ENCODE results near the gene GJC1.
"Not testable (repeated sequence)": the region's sequence is repeated elsewhere in the genome, so short reads cannot be mapped to it uniquely, and the experiment has no call there.

The GJC1 gene

DNA sequence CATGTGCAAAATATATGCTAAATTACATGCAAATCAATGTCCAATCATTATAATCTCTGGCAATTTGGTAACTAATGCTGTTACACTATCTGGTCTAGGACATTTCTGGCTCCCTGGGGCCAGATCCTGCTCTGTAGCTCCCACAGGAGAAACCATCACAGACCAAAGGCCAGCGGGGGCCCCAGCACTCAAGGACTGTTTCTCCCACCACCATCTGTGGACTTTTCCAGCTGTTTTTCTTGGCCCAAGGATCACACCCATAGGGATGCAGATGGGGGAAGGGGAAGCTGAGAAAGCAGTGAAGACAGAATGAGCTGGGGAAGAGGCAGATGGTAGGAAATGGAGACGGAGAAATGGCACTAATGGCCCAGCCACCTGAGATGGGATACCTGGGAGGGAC is 17.5 kb upstream of the GJC1 start, which contains the start of gene HIGD1B:
TSS of gene HIGD1B (plus strand) at position 298 of the 400 bp plus-strand sequence. CDS start 270 bp downstream, outside the sequence.
- no peak for FAIRE-seq
- DNase-seq (ENCODE audit: extremely low spot score, insufficient read length, low read depth) = no peak

DNA sequence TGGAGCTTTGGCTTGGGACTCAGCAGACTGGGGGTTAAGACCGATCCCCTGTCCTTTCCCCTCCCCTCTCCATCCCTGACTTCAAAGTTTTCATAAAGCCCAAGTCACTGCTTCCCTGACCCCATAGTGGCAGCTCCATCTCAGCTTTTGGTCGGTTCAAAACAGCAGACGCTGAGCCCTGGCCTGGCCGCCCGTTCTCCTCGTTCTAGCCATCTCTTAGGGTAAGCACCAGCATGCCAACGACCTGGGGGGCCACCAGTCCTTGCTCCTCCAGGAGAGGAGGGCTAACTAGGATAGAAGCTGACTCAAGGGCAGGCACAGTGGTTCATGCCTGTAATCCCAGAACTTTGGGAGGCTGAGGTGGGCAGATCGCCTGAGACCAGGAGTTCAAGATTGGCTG is 16.1 kb upstream of the GJC1 start:
- DNase-seq (ENCODE audit: extremely low spot score, insufficient read length, low read depth) (no peak), FAIRE-seq (no peak)

DNA sequence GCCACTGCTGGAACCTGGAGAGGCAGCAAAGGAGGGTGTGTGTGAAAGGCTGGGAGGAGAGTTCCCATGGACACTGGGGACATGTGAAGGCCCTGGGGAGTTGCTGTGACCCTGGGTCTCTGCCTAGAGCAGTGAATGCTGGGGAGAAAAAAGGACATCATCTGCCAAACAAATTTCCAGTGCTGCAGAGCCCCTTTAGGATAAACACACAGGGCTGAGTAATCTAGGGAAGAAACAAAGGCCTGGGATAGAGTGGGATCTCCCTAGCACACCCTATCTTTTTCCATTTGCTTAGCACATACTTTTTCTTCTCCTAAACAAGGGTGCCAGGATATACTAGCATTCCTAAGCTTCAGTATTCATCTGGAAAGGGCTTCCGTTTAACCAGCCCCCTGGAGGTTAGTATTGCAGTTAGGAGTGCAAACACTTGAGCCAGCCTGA is 14.3 kb upstream of the GJC1 start:
- DNase-seq (ENCODE audit: extremely low spot score, insufficient read length, low read depth) (no peak), FAIRE-seq (no peak)

DNA sequence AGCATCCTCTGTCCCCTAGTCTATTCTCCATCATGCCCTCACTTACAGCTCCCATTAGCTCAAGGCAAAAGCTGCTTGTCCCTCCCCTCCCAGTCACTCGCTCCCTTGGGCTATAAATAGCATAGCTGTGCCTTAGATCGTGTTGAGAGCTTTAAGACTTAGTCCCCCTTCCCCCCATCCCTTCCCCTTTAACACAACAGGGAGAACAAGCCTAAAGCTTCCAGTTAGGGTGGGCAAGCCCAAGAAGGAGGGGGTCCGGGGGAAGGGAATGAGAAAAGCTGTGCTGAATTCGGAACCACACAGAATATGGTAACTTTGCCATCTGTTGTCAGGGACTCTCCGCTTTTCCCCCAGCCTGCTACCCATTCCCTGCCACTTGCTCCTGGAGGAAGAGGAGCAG is 12.7 kb upstream of the GJC1 start:
- DNase-seq (ENCODE audit: extremely low spot score, insufficient read length, low read depth) (no peak), FAIRE-seq (no peak)

DNA sequence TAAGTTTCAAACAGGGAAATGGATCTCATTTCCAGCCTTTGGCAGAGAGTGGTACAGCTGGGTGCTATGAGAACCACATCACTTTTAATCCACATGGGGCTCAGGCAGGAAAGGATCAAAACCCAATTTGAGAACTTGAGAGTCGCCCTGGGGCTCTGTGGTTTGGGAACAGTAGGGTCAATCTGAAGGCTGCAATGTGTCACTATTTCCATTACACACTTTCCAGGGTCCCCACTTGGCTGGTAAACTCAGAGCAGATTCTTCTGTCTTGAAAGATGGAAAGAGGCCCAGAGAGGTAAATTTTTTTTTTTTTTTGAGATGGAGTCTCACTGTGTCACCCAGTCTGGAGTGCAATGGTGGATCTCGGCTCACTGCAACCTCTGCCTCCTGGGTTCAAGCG is 10.8 kb upstream of the GJC1 start:
- no peak for FAIRE-seq

DNA sequence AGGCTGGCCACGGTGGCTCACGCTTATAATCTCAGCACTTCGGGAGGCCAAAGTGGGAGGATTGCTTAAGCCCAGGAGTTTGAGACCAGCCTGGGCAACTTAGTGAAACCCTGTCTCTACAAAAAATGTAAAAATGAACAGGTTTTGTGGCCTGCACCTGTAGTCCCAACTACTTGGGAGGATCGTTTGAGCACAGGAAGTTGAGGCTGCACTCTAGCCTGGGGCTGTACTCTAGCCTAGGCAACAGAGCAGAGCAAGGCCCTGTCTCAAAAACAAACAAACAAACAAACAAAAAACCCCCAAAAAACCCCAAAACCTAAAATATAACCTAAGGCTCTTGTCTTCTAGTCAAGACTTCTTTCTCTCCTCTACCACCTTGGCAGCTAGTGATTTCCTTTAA is 10.2 kb upstream of the GJC1 start:
- DNase-seq (ENCODE audit: extremely low spot score, insufficient read length, low read depth) = no peak
- FAIRE-seq = no peak

More for the DNA sequence above, 10.8 kb upstream of the GJC1 start:
- DNase-seq (ENCODE audit: extremely low spot score, insufficient read length, low read depth) = no peak

DNA sequence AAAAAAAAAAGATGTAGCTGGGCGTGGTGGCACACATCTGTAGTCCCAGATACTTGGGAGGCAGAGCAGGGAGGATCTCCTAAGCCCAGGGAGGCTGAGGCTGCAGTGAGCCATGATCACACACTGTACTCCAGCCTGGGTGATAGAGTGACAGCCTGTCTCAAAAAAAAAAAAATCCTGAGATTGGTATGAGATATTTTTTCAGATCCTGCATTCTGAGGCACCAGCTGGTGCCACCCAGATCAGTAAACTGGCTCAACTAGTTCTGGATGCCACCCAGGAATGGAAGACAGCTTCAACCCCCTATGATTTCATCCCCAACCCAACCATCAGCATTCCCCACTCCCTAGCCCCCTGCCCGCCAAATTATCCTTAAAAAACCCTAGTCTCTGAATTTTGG is 7.1 kb upstream of the GJC1 start:
- no peak for DNase-seq (ENCODE audit: extremely low spot score, insufficient read length, low read depth)
- FAIRE-seq = no peak

DNA sequence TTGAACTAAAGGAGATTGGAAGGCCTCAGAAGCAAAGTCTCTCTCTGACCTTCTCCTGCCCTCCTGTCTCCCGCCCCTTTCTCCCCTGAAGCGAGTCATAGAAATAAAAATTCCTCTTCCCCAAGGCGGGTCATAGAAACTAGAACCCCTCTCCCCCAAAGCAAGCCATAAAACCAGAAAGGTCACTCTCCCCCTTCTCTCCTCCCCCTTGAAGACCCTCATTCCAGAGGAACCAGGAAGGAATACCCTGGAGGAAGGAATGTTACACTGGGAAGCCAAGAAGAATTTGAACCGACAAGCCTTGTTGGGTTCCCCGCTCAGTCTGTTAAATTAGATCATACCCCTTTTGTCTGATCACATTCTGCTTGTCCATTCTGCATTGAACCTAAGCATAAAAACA is 2.7 kb upstream of the GJC1 start:
- DNase-seq (ENCODE audit: extremely low spot score, insufficient read length, low read depth) (no peak), FAIRE-seq (no peak)

DNA sequence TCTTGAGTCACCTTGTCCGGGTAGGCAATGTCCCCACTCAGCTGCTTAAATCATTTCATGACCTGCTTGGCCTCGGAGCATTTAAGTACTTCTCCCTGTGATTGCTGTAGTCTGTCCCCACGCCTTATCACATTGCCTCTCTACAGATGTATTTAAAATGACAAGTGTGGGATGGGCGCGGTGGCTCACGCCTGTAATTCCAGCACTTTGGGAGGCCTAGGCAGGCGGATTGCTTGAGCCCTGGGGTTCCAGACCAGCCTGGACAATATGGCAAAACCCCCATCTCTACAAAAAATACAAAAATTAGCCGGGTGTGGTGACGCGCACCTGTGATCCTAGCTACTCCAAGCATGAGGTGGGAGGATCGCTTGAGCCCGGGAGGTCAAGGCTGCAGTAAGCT is 1.3 kb upstream of the GJC1 start:
- FAIRE-seq (no peak), DNase-seq (ENCODE audit: extremely low spot score, insufficient read length, low read depth) (no peak)

DNA sequence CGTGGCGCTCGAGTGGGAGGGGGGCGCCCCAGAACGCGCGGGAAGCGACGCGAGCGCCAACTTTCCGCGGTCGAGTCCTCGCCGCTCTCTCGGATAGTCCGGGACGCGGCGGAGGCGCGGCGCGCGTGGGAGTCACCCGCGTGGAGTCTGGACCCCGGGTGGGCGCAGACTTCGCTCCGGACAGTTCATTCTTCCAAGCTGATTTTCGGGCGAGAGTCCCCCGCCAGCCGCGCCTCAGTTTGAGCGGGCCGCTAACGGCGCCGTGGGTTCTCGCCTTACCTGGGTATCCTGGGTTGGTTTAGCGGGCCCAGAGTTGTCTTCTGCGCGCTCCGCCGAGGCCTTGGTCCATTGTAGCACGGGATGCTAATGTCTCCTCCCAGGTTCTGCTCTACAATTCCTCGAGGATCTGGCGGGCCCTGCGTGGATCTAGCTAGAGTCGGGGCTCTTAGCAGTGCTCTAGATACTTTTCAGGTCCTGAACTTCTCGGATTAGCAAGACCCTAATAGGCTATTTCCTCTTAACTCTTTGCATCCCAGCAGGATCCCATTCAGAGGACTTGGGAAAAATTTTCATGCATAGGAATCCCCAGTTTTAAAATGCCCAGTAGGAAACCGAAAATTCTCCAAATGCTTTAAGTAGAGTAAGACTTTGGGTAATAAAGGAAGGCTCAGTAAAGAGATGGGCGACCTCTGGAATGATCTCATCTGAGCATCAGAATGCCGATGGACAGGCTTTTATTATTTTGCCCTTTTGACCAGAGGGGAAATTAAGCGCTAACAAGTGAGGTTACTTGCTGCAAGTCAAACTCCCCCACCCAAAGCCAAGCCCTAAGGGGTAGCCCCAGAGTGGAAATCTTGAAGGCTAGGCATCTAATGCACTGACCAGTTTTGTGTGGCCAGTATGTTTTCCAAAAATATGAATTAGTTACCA is 537 bp upstream of the GJC1 start:
- FAIRE-seq = no peak
- no peak for DNase-seq (ENCODE audit: extremely low spot score, insufficient read length, low read depth)

DNA sequence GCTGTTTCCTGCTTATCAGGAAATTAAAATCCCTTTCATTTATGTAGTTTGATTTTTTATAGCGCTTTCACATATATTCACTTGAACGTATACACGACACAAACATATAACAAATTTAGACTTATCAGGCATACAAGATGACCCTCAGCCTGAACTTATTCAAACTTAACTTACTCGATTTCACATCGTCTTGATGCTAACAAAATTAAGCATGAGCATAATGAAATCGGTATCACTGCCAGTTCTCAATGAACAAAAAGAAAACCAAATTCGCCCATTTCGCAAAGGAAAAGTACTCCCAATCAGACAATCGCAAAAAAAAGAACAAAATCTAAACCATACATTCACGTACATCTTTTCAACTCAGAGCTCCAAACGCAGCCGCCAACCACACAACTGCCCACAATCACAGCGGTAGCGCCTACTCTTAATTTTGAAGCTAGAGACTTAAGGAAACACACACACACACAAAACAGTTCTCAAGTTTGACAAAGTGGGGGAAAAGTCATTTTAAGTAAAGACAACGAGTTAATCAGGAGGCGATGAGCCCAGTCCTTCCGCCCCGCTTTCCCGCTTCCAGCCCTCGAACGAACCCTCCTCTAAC is 1.1 kb downstream of the GJC1 start:
- peak; percentile 18 for FAIRE-seq

DNA sequence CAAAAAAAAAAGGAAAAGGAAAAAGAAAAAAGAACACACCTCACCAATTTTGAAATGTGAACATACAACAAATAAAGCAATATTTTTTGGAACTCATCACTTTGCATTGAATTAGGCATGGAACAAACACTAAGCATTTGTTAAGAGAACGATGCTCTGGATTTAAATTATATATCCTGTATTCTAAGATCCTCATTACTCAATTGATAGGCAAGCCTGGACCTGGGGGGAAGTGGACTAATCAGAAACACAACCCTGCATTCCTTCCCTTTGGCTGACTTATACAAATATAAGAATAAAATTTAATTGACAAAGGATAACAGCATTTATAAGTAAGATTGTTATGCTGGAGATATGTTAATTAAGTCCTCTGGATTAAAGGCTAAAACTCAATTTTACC is 2.2 kb downstream of the GJC1 start:
- DNase-seq (ENCODE audit: extremely low spot score, insufficient read length, low read depth) = no peak
- no peak for FAIRE-seq

More for the DNA sequence above, 1.1 kb downstream of the GJC1 start:
- no peak for DNase-seq (ENCODE audit: extremely low spot score, insufficient read length, low read depth)

DNA sequence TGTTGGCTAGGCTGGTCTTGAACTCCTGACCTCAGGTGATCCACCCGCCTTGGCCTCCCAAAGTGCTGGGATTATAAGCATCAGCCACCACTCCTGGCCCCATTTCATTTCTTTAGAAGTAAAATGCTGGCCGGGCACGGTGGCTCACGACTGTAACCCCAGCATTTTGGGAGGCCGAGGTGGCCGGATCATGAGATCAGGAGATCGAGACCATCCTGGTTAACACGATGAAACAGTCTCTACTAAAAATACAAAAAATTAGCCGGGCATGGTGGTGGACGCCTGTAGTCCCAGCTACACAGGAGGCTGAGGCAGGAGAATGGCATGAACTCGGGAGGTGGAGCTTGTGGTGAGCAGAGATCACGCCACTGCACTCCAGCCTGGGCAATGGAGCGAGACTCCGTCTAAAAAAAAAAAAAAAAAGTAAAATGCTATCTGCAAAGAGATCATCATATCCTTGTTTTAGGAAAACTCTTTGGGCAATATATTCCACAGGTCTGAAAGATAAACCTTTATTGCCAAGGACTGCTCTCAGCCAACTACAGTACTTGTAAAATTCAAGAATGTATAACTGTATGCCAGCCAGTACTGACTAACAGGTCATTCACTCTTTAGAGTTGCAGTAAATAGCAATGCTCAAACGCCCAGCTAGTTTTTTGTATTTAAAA is 3.8 kb downstream of the GJC1 start:
- FAIRE-seq (no peak), DNase-seq (ENCODE audit: extremely low spot score, insufficient read length, low read depth) (no peak)

DNA sequence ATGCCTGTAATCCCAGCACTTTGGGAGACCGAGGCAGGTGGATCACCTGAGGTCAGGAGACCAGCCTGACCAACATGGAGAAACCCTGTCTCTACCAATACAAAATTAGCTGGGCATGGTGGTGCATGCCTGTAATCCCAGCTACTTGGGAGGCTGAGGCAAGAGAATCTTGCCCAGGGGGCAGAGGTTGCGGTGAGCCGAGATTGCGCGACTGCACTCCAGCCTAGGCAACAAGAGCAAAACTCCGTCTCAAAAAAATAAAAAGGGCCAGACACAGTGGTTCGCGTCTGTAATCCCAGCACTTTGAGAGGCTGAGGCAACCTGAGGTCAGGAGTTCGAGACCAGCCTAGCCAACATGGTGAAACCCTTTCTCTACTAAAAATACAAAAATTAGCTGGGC is 4.9 kb downstream of the GJC1 start:
- DNase-seq (ENCODE audit: extremely low spot score, insufficient read length, low read depth); FAIRE-seq: not testable (repeated sequence)

DNA sequence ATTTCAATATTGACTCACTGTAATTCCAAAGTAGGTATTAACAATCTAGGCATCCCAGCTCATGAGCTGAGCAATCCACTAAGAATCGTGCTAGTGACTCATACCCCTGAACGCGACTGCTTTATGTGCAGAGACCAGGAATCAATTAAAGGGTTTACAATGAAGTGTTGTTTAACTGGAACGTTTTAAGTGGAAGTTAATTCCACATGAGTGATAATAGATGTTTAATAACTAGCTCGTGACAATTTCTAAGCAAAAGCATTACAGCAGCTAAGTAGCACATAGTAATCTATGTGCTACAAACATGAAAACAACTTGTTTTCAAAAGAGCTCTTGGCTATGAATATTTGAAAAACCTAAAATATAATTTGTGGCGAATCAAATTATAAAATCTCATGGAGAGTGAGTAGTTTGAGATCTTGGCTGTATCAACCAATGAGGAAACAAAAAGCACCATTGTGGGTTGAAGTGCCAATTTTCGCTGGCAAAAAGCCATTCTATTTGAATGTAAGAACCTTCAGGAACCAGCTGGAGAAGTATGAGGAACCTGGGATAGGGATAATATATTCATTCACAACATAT is 9.4 kb downstream of the GJC1 start:
- FAIRE-seq (no peak), DNase-seq (ENCODE audit: extremely low spot score, insufficient read length, low read depth) (no peak)

DNA sequence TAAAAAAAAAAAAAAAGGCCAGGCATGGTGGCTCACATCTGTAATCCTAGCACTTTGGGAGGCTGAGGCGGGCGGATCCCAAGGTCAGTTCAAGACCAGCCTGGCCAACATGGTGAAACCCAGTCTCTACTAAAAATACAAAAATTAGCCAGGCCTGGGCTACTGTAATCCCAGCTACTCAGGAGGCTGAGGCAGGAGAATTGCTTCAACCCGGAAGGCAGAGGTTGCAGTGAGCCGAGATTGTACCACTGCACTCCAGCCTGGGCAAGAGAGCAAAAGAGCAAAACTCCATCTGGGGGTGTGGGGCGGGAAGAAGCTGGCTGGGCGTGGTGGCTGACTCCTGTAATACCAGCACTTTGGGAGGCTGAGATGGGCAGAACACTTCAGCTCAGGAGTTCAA is 11.6 kb downstream of the GJC1 start:
- not testable (repeated sequence) for DNase-seq (ENCODE audit: extremely low spot score, insufficient read length, low read depth); FAIRE-seq

DNA sequence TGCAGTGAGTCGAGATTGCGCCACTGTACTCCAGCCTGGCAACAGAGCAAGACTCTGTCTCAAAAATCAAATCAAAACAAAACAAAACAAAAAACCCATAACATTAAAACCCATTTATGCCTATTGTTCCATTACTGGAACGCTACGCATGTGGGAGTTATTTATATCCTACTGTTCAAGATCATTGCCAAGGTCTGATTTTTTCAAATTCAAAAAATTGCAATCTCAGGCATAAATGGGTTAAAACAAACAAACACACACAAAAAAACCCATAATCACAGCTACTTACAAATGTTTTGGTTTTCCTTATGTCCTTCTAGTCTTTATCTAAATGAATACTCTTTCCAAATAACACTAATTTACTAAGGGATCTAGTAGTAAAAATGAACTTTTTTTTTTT is 17.8 kb downstream of the GJC1 start:
- FAIRE-seq (no peak), DNase-seq (ENCODE audit: extremely low spot score, insufficient read length, low read depth) (no peak)

DNA sequence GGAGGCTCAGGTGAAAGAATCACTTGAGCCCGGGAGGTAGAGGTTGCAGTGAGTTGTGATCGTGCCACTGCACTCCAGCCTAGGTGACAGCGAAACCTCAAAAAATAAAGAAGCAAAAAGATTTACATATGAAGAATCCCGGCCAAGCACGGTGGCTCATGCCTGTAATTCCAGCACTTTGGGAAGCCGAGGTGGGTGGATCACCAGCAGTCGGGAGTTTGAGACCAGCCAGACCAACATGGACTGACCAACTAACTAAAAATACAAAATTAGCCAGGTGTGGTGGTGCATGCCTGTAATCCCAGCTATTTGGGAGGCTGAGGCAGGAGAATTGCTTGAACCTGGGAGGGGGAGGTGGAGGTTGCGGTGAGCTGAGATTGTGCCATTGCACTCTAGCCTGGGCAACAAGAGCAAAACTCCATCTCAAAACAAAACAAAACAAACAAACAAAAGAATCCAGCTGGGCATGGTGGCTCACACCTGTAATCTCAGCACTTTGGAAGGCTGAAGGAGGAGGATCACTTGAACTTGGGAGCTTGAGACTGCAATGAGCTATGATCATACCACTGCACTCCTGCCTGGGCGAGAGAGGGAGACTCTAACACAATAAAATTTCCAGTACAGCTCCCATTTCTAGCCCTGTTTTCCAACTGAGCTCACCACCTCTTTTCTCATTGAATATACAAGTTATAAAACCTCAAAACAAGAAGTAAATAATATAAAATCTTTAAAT is 21.3 kb downstream of the GJC1 start:
- FAIRE-seq; DNase-seq (ENCODE audit: extremely low spot score, insufficient read length, low read depth): not testable (repeated sequence)

DNA sequence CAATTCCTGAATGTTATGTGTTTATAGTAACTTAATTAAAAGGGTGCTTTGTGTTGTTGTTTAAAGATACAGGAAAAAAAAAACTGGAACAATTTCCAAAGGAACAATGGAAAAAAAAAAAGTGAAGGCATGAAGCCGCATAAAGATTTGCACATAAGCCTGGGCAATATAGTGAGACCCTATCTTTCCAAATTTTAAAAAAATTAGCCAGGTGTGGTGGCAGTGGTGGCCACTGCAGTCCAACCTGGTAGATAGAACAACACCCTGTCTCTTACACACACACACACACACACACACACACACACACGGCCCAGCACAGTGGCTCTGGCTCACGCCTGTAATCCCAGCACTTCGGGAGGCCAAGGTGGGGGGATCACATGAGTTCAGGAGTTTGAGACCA is 21.9 kb downstream of the GJC1 start:
- no peak for FAIRE-seq
- no peak for DNase-seq (ENCODE audit: extremely low spot score, insufficient read length, low read depth)

DNA sequence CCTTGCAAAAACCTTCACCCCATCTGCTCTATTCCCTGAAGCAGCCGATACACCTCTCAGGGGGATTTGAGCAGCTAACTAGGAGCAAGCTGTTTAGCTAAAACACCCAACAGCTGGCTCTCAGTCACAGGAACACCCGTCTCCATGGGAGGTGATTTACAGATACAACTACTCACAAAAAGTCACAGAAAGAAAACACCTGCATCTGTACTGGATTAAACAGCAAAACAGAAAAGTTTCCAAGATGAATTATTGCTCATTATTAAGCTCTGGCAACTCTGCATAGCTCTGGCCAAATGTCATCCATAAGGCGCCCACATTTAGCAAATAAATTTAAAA is 22.3 kb downstream of the GJC1 start:
- FAIRE-seq (no peak), DNase-seq (ENCODE audit: extremely low spot score, insufficient read length, low read depth) (no peak)

All from GM18507 (cell line).